GM19395 (cell line): ENCODE measurements around the gene VPREB3.
"Not testable (repeated sequence)": the region's sequence is repeated elsewhere in the genome, so short reads cannot be mapped to it uniquely, and the experiment has no call there.

Source experiments
- ATAC-seq: cut with Tn5 transposase; IDR thresholded peaks from one replicate; pipeline ENCODE4 v1.9.1; 2021; ENCODE audit warnings: mild to moderate bottlenecking, moderate library complexity; ENCODE audit not compliant: unreplicated experiment

The VPREB3 gene

DNA sequence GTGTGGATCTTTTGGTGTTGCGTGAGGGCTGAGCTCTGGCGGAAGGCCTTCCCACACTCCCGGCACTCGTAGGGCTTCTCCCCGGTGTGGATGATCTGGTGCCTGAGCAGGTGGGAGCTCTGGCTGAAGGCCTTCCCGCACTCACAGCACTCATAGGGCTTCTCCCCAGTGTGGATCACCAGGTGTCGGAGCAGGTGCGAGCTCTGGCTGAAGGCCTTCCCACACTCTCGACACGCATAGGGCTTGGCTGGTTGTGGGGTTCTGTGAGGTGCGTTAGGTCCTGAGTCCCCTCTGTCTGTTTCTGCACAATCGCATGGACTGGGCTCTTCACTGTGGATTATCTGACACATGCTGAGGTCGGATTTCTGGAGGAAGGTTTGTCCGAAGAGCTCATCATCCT, 9.7 kb downstream of the VPREB3 start:
- no peak for ATAC-seq

DNA sequence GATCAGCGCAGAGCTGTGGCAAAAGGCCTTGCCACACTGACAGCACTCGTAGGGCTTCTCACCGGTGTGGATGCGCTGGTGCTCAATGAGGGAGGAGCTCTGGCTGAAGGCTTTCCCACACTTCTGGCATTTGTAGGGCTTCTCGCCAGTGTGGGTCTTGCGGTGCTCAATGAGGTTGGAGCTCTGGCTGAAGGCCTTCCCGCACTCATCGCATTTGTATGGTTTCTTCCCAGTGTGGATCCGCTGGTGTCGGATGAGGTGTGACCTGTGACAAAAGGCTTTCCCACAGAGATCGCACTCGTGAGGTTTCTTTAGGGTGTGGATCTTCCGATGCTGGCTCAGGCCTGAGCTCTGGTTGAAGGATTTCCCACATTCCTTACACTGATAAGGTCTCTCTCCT, 10.2 kb downstream of the VPREB3 start:
- no peak for ATAC-seq

DNA sequence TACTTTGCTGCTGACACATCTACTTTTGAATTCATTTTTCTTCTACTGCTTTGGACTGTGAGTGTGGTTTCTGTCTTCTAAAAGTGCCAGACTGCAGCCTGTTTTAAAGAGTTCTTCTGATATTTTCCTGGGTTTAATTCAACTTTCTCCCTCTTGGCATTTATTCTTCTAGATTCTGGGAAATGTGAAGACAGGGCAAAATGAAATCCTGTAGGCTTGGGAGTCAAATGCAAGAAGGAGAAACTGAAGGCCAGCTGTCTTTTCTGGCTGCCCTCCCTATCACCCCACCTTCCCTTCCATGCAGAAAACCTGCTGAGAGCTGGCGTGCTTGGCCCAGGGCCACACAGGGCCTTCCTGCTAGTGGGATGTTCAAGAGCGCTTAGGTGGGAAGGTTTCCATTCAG, 10.9 kb downstream of the VPREB3 start:
- ATAC-seq: no peak

GRCh38 chr22:23742505-23743264, 11.5 kb downstream of the VPREB3 start:
- ATAC-seq: no peak

- ATAC-seq: no peak
Observed at GRCh38 chr22:23737696-23738095, 16.5 kb downstream of the VPREB3 start.

DNA sequence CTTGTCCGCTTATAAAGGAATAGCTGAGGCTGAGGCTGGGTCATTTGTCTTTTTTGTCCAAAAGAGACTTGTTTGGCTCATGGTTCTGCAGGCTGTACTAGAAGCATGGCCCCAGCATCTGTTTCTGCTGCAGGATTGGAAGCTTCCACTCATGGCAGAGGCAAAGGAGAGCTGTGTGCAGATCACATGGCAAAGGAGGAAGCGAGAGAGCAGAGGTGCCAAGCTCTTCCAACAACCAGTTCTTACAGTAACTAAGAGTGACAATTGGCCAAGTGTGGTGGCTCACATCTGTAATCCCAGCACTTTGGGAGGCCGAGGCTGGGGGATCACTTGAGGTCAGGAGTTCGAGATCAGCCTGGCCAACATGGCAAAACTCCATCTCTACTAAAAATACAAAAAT, 26.1 kb downstream of the VPREB3 start:
- ATAC-seq: not testable (repeated sequence)

- ATAC-seq: no peak
Observed at GRCh38 chr22:23722724-23723123, 31.5 kb downstream of the VPREB3 start.

DNA sequence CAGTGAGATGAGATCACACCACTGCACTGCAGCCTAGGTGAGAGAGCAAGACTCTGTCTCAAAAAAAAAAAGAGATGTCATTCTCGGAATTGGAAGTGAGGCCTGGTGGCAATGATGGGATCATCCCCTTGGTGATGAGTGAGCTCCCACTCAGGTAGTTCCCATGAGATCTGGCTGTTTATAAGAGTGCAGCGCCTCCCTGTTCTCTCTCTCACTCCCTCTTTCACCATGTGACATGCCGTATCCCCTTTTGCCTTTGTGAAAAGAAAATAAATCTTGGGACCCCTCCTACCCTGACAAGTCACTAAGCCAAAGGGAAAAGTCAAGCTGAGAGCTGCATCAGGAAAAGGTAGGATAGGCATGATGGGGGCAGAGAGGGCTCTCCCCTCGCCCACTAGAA, 32.1 kb downstream of the VPREB3 start:
- ATAC-seq: no peak

DNA sequence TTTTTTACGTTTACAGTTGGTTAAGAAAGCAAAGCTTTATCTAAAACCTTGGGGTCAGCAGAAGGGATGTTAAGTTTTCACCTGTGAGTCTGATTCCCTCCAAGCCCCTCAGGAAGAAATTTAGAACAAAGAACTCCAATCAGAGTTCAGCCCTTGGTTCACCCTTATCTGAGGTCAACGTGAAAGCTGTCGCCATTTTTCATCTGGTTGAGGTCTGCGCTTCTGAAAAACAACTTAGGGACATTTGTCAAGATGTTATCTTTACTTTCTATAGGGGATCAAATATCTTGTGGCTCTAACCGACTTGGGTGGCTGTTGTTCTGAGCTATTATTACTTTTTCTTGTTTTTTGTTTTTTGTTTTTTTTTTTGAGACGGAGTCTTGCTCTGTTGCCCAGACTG, 33.4 kb downstream of the VPREB3 start:
- no peak for ATAC-seq

GRCh38 chr22:23718371-23719165, 35.7 kb downstream of the VPREB3 start:
- no peak for ATAC-seq

GRCh38 chr22:23716811-23717801, 37.1 kb downstream of the VPREB3 start:
- peak; percentile 79 for ATAC-seq

- ATAC-seq: no peak
Observed at GRCh38 chr22:23715806-23716375, 38.3 kb downstream of the VPREB3 start.

GRCh38 chr22:23714596-23715578, 39.3 kb downstream of the VPREB3 start:
- no peak for ATAC-seq

GRCh38 chr22:23713696-23714595, 40.3 kb downstream of the VPREB3 start:
- ATAC-seq: no peak

DNA sequence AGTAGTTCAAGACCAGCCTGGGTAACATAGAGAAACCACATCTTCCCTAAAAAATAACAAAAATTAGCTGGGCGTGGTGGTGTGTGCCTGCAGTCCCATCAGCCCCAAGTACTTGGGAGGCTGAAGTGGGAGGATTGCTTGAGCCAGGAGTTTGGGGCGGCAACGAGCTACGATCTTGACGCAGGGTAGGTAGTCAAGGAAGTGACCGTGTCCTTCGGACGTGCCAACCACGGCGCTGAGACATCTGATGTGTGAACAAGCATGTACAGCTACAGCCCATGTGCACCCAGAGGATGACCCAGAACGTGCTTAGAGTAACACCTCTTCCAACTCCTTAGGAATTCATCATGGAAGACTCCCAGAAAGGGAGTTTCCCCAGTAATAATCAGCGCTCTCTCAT, 42.0 kb downstream of the VPREB3 start:
- ATAC-seq: no peak

DNA sequence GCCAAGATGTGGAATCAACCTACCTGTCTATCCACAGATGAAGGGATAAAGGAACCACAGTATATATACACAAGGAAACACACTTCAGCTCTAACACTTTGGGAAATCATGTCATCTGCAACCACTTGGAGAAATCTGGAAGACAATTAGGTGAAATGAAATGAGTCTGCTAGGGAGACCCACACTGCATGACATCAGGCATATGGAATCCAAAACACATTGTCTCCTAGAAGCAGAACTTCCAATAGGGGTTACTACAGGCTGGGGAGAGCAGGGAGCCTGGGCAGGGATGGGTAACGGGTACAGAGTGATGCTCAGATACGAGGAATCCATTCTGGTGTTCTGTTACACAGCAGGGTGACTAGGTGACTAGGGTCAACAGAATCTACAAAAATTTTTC, 45.1 kb downstream of the VPREB3 start:
- ATAC-seq: no peak

GRCh38 chr22:23708270-23708669, 46.0 kb downstream of the VPREB3 start:
- no peak for ATAC-seq

GRCh38 chr22:23705358-23705757, 48.9 kb downstream of the VPREB3 start:
- no peak for ATAC-seq

- no peak for ATAC-seq
Observed at GRCh38 chr22:23704829-23705228, 49.4 kb downstream of the VPREB3 start.
